GM19043 (cell line): ENCODE results near the gene EXOC3.

Source experiments
- ATAC-seq: cut with Tn5 transposase; IDR thresholded peaks from one replicate; pipeline ENCODE4 v1.9.1; 2021; ENCODE audit warnings: low read depth; ENCODE audit not compliant: unreplicated experiment

The EXOC3 gene

GRCh38 chr5:424301-425110 lies 18.5 kb upstream of the EXOC3 start:
- ATAC-seq, result peak; percentile 86

GRCh38 chr5:425714-426113 lies 17.3 kb upstream of the EXOC3 start:
- no peak for ATAC-seq

- ATAC-seq, result no peak
Observed at GRCh38 chr5:426392-426976, 16.5 kb upstream of the EXOC3 start.

GRCh38 chr5:427415-428087 lies 15.4 kb upstream of the EXOC3 start:
- no peak for ATAC-seq

GRCh38 chr5:428219-428618 lies 14.8 kb upstream of the EXOC3 start:
- no peak for ATAC-seq

GRCh38 chr5:428754-429452 lies 14.1 kb upstream of the EXOC3 start:
- ATAC-seq, result no peak

- ATAC-seq, result no peak
Observed at GRCh38 chr5:429453-430188, 13.4 kb upstream of the EXOC3 start.

- ATAC-seq, result no peak
Observed at GRCh38 chr5:430214-430925, 12.6 kb upstream of the EXOC3 start.

GRCh38 chr5:431001-431710 lies 11.8 kb upstream of the EXOC3 start:
- ATAC-seq, result no peak

- no peak for ATAC-seq
Observed at GRCh38 chr5:431711-432050, 11.3 kb upstream of the EXOC3 start.

GRCh38 chr5:432201-432927 lies 10.6 kb upstream of the EXOC3 start:
- ATAC-seq, result no peak

GRCh38 chr5:432928-433791 lies 9.8 kb upstream of the EXOC3 start:
- ATAC-seq, result no peak

GRCh38 chr5:433836-434235 lies 9.1 kb upstream of the EXOC3 start:
- no peak for ATAC-seq

- no peak for ATAC-seq
Observed at GRCh38 chr5:434443-435146, 8.4 kb upstream of the EXOC3 start.

- ATAC-seq, result no peak
Observed at GRCh38 chr5:435156-435790, 7.7 kb upstream of the EXOC3 start.

- no peak for ATAC-seq
Observed at GRCh38 chr5:435961-436640, 6.9 kb upstream of the EXOC3 start.
